Measurements from ENCODE around the gene YIPF7.

YIPF7 gene

DNA sequence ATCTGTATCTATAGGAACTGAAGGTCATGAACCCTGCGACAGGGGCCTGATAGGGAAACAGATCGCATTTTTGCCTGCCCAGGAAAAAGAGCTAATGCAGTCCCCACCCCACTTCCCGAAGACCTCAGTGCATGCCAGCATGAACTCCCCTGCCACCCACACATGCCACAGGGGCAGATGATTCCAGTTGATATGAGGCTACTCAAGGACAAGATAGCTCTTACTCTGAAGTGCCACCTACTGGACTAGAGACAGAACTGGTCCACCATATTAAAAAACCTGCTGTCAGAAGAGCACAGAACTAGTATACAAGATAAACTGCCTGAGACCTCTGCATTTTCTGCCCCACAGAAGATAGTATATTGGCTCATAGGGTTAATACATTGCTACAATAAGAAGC, 68.0 kb downstream of the YIPF7 start:
- no peak for DNase-seq

GRCh38 chr4:44580231-44580630, 71.2 kb downstream of the YIPF7 start:
- DNase-seq = no peak

DNA sequence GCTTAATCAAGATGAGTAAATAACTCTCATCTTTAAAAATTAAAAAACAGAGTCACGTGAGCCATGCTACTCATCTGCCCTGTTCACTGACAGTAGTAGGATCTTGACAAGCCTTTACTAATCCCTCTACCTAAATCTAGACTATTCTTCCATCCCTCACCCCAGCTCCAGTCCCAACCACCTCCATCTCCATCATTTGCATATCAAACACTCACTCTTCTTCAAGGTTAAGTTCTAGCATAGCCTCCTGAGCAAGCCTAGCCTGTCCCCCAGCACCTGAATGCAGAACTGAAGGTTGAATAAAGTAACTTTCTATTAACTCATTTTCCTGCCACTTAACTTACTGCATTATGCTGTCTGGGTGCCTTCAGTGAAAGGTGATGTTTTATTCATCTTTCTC, 72.5 kb downstream of the YIPF7 start:
- DNase-seq = no peak

Measured in CD4-positive, alpha-beta T cell treated with Interleukin-1 beta for 1 hour (primary cell).